GM12873 (cell line): ENCODE data around the gene C17orf50.
A peak's percentile ranks its signal among the peaks of the same experiment; 100 is the strongest.

Source experiments
- CTCF ChIP-seq: IDR thresholded peaks from 2 replicates; pipeline ENCODE4 v1.5.1; 2012; ENCODE audit warnings: low read depth, mild to moderate bottlenecking, moderate library complexity, low read length, control low read depth; ENCODE audit not compliant: insufficient read depth; ENCODE audit errors: missing control alignments

The C17orf50 gene

GRCh38 chr17:35768797-35769196 lies 8.1 kb downstream of the C17orf50 start:
- TF ChIP-seq CTCF = no peak

GRCh38 chr17:35769895-35770486 lies 9.3 kb downstream of the C17orf50 start:
- peak; percentile 48 for TF ChIP-seq CTCF

- TF ChIP-seq CTCF = no peak
These were observed 12.4 kb downstream of the C17orf50 start for GRCh38 chr17:35773129-35773528.

DNA sequence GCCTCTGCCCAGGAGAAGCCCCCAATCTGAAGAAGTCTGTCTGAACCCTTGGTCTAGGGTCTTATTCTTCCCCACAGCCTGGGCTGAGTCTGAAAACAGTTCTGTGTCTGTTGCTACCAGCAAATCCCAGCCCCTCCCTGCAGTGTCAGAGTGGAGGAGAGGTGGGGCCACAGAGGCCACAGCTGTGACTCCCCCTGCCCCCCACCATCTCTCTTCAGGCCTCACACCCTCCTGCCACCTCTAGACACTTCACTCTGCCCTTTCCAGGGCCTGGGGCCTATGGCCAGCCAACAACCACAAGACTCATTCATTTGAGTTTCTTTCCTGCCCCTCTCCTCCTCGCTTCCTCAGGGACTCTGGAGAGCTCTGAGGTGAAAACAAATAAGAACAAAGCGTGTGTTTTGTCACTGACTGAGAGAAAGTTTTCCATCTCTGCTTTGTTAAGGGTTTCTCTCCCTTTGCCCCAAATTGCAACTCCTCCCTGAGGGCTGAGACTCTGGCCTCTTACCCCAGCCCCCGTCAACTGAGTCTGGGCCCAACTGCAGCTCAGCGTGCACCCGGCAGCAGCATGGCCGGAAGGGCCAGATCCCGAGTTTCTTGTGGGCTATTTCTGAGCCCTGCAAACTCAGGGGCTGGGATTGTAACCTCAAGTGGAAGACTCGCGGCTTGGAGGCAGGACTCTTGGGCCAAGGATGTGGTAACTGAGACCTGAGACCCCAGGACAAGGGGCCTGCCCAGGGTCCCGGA lies 13.2 kb downstream of the C17orf50 start:
- no peak for TF ChIP-seq CTCF

DNA sequence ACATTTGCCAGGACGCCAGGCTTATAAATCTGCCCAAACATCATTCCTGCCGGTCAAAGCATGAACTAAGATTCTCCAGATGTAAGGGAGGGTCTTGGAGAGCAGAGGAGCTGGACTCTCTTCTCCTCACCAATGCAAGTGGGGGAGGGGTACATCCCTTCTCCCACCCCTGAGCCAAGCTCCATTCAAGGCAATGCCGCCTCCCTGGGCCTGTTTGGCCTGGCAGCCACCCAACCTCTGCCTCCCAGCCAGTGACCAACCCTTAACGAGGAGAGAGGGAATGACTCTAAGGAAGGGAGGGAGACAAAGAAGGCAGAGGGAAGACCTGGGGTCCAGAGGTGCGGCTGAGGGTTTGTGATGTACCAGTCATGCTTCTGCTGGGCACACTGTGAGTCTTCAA lies 13.8 kb downstream of the C17orf50 start:
- no peak for TF ChIP-seq CTCF

GRCh38 chr17:35775039-35775438 lies 14.4 kb downstream of the C17orf50 start:
- TF ChIP-seq CTCF = no peak

DNA sequence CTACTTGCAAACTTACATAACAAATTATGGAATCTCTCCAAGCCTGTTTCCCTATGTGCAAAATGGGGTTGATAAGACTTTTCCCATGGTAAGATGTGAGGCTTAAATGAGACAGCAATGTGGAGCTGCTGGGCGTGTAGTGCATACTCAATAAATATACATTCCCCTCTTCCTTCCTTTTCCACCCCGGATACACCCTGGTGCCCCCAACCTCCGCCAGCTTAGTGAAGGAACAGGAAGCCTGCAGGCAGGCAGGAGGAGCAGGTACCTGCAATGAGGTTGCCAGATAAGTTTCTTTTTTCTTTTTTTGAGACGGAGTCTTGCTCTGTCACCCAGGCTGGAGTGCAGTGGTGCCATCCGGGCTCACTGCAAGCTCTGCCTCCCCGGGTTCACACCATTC lies 14.9 kb downstream of the C17orf50 start:
- TF ChIP-seq CTCF = no peak
